Activated naive CD4-positive, alpha-beta T cell (primary cell): ENCODE results near the gene NEDD4L.
"Not testable (repeated sequence)": the region's sequence is repeated elsewhere in the genome, so short reads cannot be mapped to it uniquely, and the experiment has no call there.

ENCODE experiments used
- DNase-seq, 4 experiments: peaks; one replicate each; lab custom pipeline; 2025; lab: John Stamatoyannopoulos, UW

Gene NEDD4L

GRCh38 chr18:58156516-58156915 lies 112.5 kb downstream of the NEDD4L start:
- DNase-seq: no peak

GRCh38 chr18:58157237-58157636 lies 113.2 kb downstream of the NEDD4L start:
- DNase-seq: no peak

GRCh38 chr18:58158008-58158407 lies 114.0 kb downstream of the NEDD4L start:
- DNase-seq: no peak

- no peak for DNase-seq
Observed at GRCh38 chr18:58158459-58158858, 114.4 kb downstream of the NEDD4L start.

GRCh38 chr18:58161659-58162058 lies 117.6 kb downstream of the NEDD4L start:
- no peak for DNase-seq

- DNase-seq: no peak
Observed at GRCh38 chr18:58162127-58162526, 118.1 kb downstream of the NEDD4L start.

GRCh38 chr18:58163004-58163590 lies 119.1 kb downstream of the NEDD4L start:
- DNase-seq: no peak

GRCh38 chr18:58166278-58166844 lies 122.3 kb downstream of the NEDD4L start:
- no peak for DNase-seq

GRCh38 chr18:58167073-58167472 lies 123.0 kb downstream of the NEDD4L start:
- DNase-seq: no peak

- DNase-seq: no peak
Observed at GRCh38 chr18:58168221-58168620, 124.2 kb downstream of the NEDD4L start.

- DNase-seq: no peak
Observed at GRCh38 chr18:58168993-58169392, 125.0 kb downstream of the NEDD4L start.

- DNase-seq: no peak
Observed at GRCh38 chr18:58169472-58169871, 125.4 kb downstream of the NEDD4L start.

- not testable (repeated sequence) for DNase-seq
Observed at GRCh38 chr18:58170036-58170435, 126.0 kb downstream of the NEDD4L start.

GRCh38 chr18:58172031-58172430 lies 128.0 kb downstream of the NEDD4L start:
- no peak for DNase-seq

GRCh38 chr18:58174285-58174684 lies 130.3 kb downstream of the NEDD4L start:
- no peak for DNase-seq

GRCh38 chr18:58175122-58175785 lies 131.2 kb downstream of the NEDD4L start:
- DNase-seq: no peak

- DNase-seq: no peak
Observed at GRCh38 chr18:58175786-58176176, 131.8 kb downstream of the NEDD4L start.

- no peak for DNase-seq
Observed at GRCh38 chr18:58177004-58177717, 133.1 kb downstream of the NEDD4L start.

GRCh38 chr18:58177896-58178470 lies 134.0 kb downstream of the NEDD4L start:
- DNase-seq: no peak

- DNase-seq: no peak
Observed at GRCh38 chr18:58178511-58178910, 134.5 kb downstream of the NEDD4L start.

- no peak for DNase-seq
Observed at GRCh38 chr18:58180172-58180571, 136.1 kb downstream of the NEDD4L start.

- peak; percentile 4 to 48 (median 21) for DNase-seq
Observed at GRCh38 chr18:58180738-58181353, 136.8 kb downstream of the NEDD4L start.
